Measurements from ENCODE around the gene CCDC184. TPM values are rescaled to one million over a fixed set of nuclear protein-coding genes. Genes with fewer than 3 reads are reported as not detected.
"Not testable (repeated sequence)": the region's sequence is repeated elsewhere in the genome, so short reads cannot be mapped to it uniquely, and the experiment has no call there.

Gene CCDC184
- total RNA-seq, 1 donor: 0.63 TPM

DNA sequence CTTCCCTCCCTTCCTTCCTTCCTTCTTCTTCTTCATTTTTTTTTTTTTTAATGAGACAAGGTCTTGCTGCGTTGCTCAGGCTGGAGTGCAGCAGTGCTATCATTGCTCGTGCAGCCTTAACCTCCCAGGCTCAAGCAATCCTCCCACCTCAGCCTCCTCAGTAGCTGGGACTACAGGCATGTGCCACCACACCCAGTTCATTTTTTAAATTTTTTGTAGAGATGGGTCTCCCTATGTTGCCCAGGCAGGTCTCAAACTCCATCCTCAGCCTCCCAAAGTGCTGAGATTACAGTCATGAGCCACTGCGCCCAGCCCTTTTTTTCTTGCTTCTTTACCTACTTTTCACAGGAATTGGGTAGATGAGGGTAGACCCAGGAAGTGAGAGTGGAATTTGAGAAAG, 18.1 kb downstream of the CCDC184 start:
- DNase-seq (ENCODE audit: low read depth): no peak
- H3K4me3 ChIP-seq (ENCODE audit: low read depth, low read length): no peak overlapping the region
- TF ChIP-seq, protein P1, sequence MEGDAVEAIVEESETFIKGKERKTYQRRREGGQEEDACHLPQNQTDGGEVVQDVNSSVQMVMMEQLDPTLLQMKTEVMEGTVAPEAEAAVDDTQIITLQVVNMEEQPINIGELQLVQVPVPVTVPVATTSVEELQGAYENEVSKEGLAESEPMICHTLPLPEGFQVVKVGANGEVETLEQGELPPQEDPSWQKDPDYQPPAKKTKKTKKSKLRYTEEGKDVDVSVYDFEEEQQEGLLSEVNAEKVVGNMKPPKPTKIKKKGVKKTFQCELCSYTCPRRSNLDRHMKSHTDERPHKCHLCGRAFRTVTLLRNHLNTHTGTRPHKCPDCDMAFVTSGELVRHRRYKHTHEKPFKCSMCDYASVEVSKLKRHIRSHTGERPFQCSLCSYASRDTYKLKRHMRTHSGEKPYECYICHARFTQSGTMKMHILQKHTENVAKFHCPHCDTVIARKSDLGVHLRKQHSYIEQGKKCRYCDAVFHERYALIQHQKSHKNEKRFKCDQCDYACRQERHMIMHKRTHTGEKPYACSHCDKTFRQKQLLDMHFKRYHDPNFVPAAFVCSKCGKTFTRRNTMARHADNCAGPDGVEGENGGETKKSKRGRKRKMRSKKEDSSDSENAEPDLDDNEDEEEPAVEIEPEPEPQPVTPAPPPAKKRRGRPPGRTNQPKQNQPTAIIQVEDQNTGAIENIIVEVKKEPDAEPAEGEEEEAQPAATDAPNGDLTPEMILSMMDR (IDR thresholded peaks at IDR 0.05; ENCODE audit: insufficient read depth, low read length): no peak

DNA sequence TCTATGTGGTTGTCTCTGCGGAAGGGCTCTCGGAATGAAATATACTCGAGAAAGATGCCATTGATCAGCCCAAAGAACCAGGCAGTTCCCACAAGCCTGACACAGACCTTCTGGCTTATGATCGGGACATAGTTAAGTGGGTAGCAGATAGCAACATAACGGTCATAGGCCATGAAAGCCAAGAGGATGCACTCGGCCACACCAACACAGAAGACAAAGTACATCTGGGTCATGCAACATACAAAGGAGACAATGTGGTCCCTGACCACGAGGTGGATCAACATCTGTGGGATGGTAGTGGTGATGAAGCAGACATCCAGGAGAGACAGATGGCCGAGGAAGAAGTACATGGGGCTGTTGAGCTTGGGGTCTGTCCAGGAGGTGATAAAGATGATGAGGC, 19.3 kb downstream of the CCDC184 start:
- no peak for DNase-seq (ENCODE audit: low read depth)
- no peak overlapping the region for H3K4me3 ChIP-seq (ENCODE audit: low read depth, low read length)
- TF ChIP-seq, protein P1 (IDR thresholded peaks at IDR 0.05; ENCODE audit: insufficient read depth, low read length): no peak

DNA sequence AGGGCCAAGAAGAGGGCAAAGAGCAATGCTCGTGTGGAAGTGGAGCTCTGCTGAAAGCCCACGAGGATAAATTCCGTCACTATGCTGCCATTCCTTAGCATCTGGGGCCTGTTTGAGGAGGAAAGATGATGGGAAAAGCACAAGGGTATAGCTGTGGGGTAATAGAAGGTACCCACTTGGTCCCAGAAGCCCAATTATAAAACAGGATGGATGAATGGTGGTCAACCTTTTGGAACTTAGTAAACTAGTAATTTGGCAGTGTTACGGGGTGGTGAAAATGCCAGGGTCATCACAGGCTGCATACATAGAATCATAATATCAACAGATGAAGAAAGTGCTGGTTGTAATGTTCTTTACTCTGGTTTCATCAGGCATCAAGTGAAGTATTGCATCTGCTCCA, 19.7 kb downstream of the CCDC184 start, which contains the start of gene OR10AD1:
Gene OR10AD1 (minus strand): TSS at position 101 of the 400 bp plus-strand sequence. CDS start 0 bp downstream, at position 101.
- DNase-seq (ENCODE audit: low read depth): no peak
- no peak within 1 kb of the TSS for H3K4me3 ChIP-seq (ENCODE audit: low read depth, low read length)
- TF ChIP-seq, protein P1 (IDR thresholded peaks at IDR 0.05; ENCODE audit: insufficient read depth, low read length): no peak

DNA sequence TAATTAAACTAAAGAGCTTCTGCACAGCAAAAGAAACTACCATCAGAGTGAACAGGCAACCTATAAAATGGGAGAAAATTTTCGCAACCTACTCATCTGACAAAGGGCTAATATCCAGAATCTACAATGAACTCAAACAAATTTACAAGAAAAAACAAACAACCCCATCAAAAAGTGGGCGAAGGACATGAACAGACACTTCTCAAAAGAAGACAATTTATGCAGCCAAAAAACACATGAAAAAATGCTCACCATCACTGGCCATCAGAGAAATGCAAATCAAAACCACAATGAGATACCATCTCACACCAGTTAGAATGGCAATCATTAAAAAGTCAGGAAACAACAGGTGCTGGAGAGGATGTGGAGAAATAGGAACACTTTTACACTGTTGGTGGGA, 26.1 kb downstream of the CCDC184 start:
- not testable (repeated sequence) for H3K4me3 ChIP-seq (ENCODE audit: low read depth, low read length)

DNA sequence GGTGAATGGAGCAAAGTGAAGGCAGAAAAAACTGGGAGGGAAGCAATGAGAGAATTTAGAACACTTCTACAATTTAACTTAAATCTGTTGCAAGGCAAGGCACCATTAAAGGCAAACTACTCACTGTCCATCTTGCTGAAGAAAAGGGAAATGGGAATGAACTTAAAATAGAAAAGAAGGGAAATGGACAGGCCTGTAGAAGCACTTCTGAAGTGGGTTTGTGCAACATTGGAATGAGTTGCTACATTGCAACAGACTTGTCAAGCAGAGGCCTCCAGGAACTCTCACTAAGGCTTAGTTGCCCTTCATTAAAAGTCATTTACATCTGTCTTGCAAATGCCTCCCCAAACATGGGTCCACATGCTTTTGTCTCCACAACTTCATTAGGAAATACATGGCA, 33.3 kb downstream of the CCDC184 start:
- H3K4me3 ChIP-seq (ENCODE audit: low read depth, low read length): no peak overlapping the region
- DNase-seq (ENCODE audit: low read depth): no peak
- TF ChIP-seq, protein P1 (IDR thresholded peaks at IDR 0.05; ENCODE audit: insufficient read depth, low read length): no peak

More for the DNA sequence above, 26.1 kb downstream of the CCDC184 start:
- not testable (repeated sequence) for DNase-seq (ENCODE audit: low read depth)

DNA sequence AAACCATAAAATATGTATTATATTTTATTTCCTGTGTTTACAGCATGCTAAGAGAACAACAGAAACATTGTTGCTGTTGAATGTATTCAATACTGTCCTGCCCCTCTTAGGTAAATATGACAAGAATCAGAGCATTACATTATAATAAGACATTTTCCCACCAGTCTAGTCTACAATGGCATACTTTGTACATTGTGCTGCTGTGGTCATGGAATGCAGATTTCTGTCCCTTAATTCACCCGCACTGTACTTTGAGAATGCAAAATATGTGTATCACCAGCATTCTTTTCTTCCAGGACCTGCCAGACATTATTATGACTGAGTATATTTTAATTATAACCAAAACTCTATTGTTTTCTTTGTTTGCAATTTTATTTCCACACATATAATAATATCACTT, 36.2 kb downstream of the CCDC184 start:
- TF ChIP-seq, protein P1 (IDR thresholded peaks at IDR 0.05; ENCODE audit: insufficient read depth, low read length): no peak
- no peak for DNase-seq (ENCODE audit: low read depth)

DNA sequence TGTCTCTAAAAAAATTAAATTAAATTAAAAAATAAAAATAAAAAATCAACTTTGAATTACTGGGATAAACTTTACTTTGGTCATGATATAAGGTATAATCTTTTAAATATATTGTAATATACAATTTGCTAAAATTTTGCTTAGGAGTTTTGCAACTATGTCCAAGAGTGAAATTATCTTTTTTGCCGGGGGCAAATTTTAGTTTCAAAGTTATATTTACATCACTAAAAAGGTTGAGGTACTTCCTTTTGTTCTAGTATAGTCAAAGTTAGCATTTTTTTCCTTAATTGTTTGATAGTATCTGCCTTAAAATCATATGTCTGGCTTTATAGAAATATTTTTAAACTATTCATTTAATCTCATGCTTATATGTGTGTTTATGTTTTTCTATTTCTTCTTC, 37.3 kb downstream of the CCDC184 start:
- DNase-seq (ENCODE audit: low read depth): no peak
- TF ChIP-seq, protein P1 (IDR thresholded peaks at IDR 0.05; ENCODE audit: insufficient read depth, low read length): no peak
- H3K4me3 ChIP-seq (ENCODE audit: low read depth, low read length): no peak overlapping the region

More for the DNA sequence above, 36.2 kb downstream of the CCDC184 start:
- H3K4me3 ChIP-seq (ENCODE audit: low read depth, low read length): no peak overlapping the region

Measured in fibroblast of the aortic adventitia (primary cell).